Right lobe of liver (tissue), 4 donors: ENCODE measurements around the gene PPARG.

Source experiments
- CTCF ChIP-seq, 4 donors: fragments of 200-600 bp in 3 of 4; fragments of 450-650 bp in 1 of 4; IDR thresholded peaks; one replicate each; pipeline versions ENCODE4 v1.5.1 to v1.8.0; 2016 to 2022; ENCODE audit warnings: antibody characterized with exemption in 4 of 4, mild to moderate bottlenecking in 2 of 4
- POLR2A ChIP-seq: fragments of 450-650 bp; IDR thresholded peaks from one replicate; pipeline ENCODE4 v1.6.1; 2017; ENCODE audit warnings: antibody characterized with exemption, mild to moderate bottlenecking
- donor health status: DM: no; HTN: no; CAD: no.
- donor health status: DM: no; HTN: no; CAD: no.
- donor health status: DM: no; HTN: yes; CAD: no.

DNA sequence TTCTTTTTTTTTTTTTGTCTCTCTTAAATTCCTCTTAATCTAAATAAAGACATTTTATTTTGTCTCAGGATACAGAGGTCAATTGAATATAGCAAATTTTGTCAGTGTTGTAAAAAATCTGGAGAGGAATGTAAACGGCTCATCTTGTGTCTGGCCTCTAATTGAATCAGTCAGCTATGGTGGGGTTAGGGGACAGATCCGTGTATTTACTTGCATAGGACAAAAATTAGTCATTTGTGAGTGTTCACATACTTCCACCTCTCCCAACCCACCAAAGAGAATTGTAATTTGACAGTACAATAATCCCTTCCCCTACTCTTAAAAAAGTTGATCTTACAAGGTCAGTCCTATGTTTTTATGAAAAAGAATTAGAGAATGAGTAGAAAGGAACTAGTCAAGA, 18.3 kb downstream of the PPARG start:
- TF ChIP-seq CTCF (IDR thresholded peaks at IDR 0.05) = no peak
- no peak for TF ChIP-seq POLR2A
